Small intestine (tissue), 7 donors: ENCODE measurements around the gene HDGFL3. TPM values are rescaled to one million over a fixed set of nuclear protein-coding genes. Genes with fewer than 3 reads are reported as not detected.
"Not testable (repeated sequence)": the region's sequence is repeated elsewhere in the genome, so short reads cannot be mapped to it uniquely, and the experiment has no call there.

Experiments used
- DNase-seq, 2 donors: peaks; one replicate each; pipeline versions ENCODE4 v3.0.0 to v3.0.0-alpha.2; 2013
- FAIRE-seq: peaks from 2 replicates; lab custom pipeline; 2012; peaks lifted over from hg19 to GRCh38; lab: Jason Lieb, UNC
- H3K27ac ChIP-seq, 3 donors: one replicate each; pipeline ENCODE4 v1.5.1; 2013; ENCODE audit warnings: low read length in 2 of 3, mild to moderate bottlenecking in 2 of 3, control low read depth in 1 of 3, inconsistent platforms in 1 of 3, low read depth in 1 of 3, moderate library complexity in 1 of 3
- H3K27me3 ChIP-seq, 3 donors: one replicate each; pipeline ENCODE4 v1.6.1; 2013; ENCODE audit warnings: low read length in 3 of 3, inconsistent platforms in 1 of 3; ENCODE audit not compliant: control insufficient read depth in 3 of 3, insufficient read depth in 3 of 3
- H3K36me3 ChIP-seq, 3 donors: one replicate each; pipeline ENCODE4 v1.6.1; 2013; ENCODE audit warnings: low read length in 3 of 3, inconsistent platforms in 1 of 3, low read depth in 1 of 3, mild to moderate bottlenecking in 1 of 3, moderate library complexity in 1 of 3; ENCODE audit not compliant: control insufficient read depth in 3 of 3, insufficient read depth in 2 of 3
- H3K4me1 ChIP-seq, 3 donors: one replicate each; pipeline ENCODE4 v1.6.1; 2013; ENCODE audit warnings: low read length in 2 of 3, inconsistent platforms in 1 of 3, low read depth in 1 of 3, mild to moderate bottlenecking in 1 of 3, moderate library complexity in 1 of 3; ENCODE audit not compliant: control insufficient read depth in 3 of 3, insufficient read depth in 2 of 3
- H3K4me3 ChIP-seq, 3 donors: one replicate each; pipeline ENCODE4 v1.5.1; 2013; ENCODE audit warnings: low read length in 3 of 3, control low read depth in 1 of 3, inconsistent platforms in 1 of 3, low read depth in 1 of 3, mild to moderate bottlenecking in 1 of 3, moderate library complexity in 1 of 3
- H3K9me3 ChIP-seq, 2 donors: one replicate each; pipeline ENCODE4 v1.6.1; 2013; ENCODE audit warnings: low read depth in 1 of 2, low read length in 1 of 2; ENCODE audit not compliant: control insufficient read depth in 2 of 2, insufficient read depth in 1 of 2
- WGBS, 3 donors: extraction: QIAGEN DNeasy Blood & Tissue Kit; methylation state at CpG; one replicate each; pipeline ENCODE4 v1.1.7; 2013; 5-methylcytosine and 5-hydroxymethylcytosine counted together
- polyA plus RNA-seq, 4 donors: library from polyadenylated mRNA; stranded (reverse) in 3 of 4; unstranded in 1 of 4; fragments of 200-250 nt in 3 of 4; fragments of 120-200 nt in 1 of 4; gene quantifications; one replicate each; pipeline versions ENCODE4 v1.2.1 to v1.2.3, GENCODE V29; 2013
- donor health status: healthy with polysubstance abuse.
- donor health status: control.
- donor health status: control.
- donor health status: Bipolar disorder and iron deficiency.
- donor health status: healthy.

HDGFL3 gene
- polyA plus RNA-seq, 4 donors: 0.22 to 17.9 (median 8.1) TPM

DNA sequence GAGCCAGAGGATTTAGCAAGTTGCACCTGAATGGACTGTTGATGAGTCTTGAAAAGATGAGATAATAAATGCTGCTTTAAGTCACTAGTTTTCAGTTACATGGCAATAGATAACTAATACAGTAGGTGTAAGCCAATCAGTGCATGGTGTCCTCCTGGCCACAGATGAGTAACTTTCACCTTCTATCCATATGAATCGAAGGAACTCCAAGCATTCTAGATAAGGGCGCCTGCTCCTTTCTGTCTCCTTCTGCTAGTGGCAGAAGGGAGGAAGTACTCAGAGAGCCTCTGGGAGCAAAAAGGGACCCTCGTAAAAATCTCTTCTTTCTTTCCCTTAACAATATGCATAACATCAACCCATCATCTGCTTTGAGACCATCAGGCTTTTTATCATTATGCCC, 62.9 kb downstream of the HDGFL3 start:
- no peaks in the 10 kb centered on the region for H3K9me3 ChIP-seq
- no peak overlapping the region for H3K27ac ChIP-seq
- peaks cover 0 to 7% (median 0%) of the 10 kb centered on the region in 3 donors for H3K36me3 ChIP-seq
- no peaks in the 10 kb centered on the region for H3K4me1 ChIP-seq
- no peak for DNase-seq
- 83 to 92% (median 91%) methylated on average over 3 of the region's 3 CpGs for WGBS, 3 donors
- H3K4me3 ChIP-seq: no peak overlapping the region
- H3K27me3 ChIP-seq: no peaks in the 10 kb centered on the region
- FAIRE-seq: no peak

DNA sequence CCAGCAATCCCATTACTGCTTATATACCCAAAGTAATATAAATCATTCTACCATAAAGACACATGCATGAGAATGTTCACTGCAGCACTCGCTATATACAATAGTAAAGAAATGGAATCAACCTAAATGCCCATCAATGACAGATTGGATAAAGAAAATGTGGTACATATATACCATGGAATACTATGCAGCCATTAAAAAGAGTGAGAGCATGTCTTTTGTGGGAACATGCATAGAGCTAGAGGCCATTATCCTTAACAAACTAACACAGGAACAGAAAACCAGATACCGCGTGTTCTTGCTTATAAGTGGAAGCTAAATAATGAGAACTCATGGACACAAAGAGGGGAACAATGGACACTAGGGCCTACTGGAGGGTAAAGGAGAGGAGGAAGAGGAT, 65.5 kb downstream of the HDGFL3 start:
- 97 to 100% (median 97%) methylated on average over 3 of the region's 3 CpGs for WGBS, 3 donors
- FAIRE-seq: not testable (repeated sequence)

DNA sequence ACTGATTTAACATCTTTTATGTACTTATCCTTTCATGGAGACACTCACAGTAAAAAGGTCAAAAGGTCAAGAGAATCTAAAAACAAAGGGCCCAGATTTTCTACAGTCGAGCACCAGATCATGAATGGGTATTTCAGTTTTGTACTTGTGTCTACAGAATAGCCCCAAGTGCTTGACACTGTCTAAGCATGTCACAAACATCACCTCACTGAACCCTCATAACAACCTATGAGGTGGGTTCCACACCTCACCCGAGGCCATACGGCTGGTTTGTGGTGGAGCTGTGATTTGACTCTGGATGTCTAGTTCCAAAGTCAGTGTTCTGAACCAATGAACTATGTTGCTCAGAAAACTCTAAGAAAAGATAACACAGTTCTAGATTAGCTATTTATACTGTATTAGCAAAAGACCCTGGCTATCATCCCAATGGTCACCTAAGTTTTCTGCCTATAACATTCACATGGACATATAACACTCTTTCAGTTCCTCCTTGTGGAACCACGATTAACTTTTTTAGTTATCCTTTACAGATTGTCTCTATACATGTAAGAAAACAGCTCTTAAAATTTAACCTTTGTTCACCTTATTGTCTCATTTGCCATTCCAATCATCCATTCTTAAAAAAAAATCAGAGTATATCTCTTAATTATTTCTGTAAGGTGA, 74.6 kb downstream of the HDGFL3 start:
- 80 to 85% (median 80%) methylated on average over 4 of the region's 4 CpGs for WGBS, 3 donors

More for the DNA sequence above, 65.5 kb downstream of the HDGFL3 start:
- H3K9me3 ChIP-seq, H3K27ac ChIP-seq, H3K4me1 ChIP-seq, H3K4me3 ChIP-seq, H3K27me3 ChIP-seq, H3K36me3 ChIP-seq, DNase-seq: not testable (repeated sequence)

DNA sequence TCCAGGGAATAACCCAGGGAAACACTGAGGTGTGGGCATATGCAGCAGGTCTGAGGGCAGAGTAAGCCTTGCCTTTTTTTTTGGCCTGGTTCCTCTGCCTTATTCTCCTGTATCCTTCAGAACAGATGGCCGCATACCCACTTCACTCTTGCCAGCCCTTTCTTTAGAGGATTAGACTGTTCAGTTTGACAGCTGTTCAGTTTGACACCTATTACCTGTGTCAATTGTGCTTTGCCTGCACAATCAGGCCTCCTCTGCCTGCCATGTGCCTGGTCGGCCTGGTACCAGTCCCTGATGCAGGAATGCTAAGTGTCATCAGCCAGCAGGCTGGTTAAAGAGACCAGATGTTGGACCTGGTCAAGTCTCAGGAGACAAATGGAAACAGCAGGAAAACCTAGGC, 77.8 kb downstream of the HDGFL3 start:
- no peak for DNase-seq
- no peak overlapping the region for H3K4me3 ChIP-seq
- WGBS, 3 donors: 83 to 85% (median 84%) methylated on average over 2 of the region's 2 CpGs
- no peaks in the 10 kb centered on the region for H3K27me3 ChIP-seq
- FAIRE-seq: no peak
- no peak overlapping the region for H3K27ac ChIP-seq
- no peaks in the 10 kb centered on the region for H3K4me1 ChIP-seq
- H3K9me3 ChIP-seq: no peaks in the 10 kb centered on the region
- H3K36me3 ChIP-seq: no peaks in the 10 kb centered on the region

More for the DNA sequence above, 74.6 kb downstream of the HDGFL3 start:
- DNase-seq (no peak), FAIRE-seq (no peak)
- no peaks in the 10 kb centered on the region for H3K9me3 ChIP-seq
- H3K27ac ChIP-seq: no peak overlapping the region
- H3K27me3 ChIP-seq: no peaks in the 10 kb centered on the region
- no peaks in the 10 kb centered on the region for H3K36me3 ChIP-seq
- no peaks in the 10 kb centered on the region for H3K4me1 ChIP-seq
- H3K4me3 ChIP-seq: no peak overlapping the region

DNA sequence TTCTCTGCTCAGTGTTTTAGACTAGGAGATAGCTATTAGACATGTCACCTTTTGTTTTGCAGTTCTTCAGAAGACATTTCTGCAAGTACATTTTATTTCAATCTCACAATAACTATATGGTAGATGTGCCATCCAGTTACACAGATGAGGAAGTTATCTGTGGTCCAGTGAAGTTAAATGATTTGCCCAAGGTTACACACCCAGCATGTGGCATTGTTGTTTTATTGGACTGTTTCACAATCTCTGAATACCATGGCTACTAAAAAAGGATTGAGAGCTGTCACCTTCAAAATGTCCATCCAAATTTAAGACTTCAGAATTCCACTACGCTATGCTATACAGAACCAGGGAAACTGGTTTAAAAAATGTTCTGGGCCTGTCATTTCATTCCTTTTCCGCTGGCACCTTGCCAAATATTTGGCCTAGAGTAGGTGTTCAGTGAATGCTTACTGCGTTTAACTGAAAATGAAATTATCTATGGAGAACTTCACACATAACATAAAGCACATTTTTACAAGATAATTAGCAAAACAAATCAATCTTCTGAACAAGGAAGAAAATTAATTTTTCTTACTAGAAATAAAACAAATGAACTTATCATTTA, 80.0 kb downstream of the HDGFL3 start:
- Histone ChIP-seq H3K4me3 (no peak overlapping the region), H3K36me3 (no peaks in the 10 kb centered on the region), H3K9me3 (no peaks in the 10 kb centered on the region), H3K27ac (no peak overlapping the region), H3K27me3 (no peaks in the 10 kb centered on the region), H3K4me1 (no peaks in the 10 kb centered on the region)
- no peak for DNase-seq
- FAIRE-seq: no peak
- 64 to 80% (median 66%) methylated on average over 3 of the region's 3 CpGs for WGBS, 3 donors

DNA sequence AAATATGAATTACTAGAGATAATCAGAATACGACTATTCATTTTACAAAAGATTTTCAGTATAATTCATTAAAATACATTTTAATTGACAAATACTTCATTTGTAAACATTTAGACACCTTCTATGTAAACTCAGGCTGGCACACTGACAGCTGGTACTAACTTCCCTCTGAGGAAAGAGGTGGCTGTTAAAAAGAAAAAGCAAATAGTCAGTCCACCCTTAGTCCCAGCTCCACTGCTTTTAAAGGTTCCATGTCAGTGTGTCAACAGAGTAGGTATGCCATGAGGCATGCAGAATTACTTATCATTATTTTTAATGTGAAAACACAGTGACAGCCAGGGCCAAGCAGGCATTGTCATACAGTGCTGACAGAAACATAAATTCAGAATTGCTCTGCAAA, 84.1 kb downstream of the HDGFL3 start:
- no peak overlapping the region for H3K27ac ChIP-seq
- H3K4me1 ChIP-seq: no peaks in the 10 kb centered on the region
- no peaks in the 10 kb centered on the region for H3K27me3 ChIP-seq
- DNase-seq (no peak), FAIRE-seq (no peak)
- WGBS, 3 donors: 91 to 93% (median 92%) methylated on average over 1 of the region's 1 CpG
- no peaks in the 10 kb centered on the region for H3K36me3 ChIP-seq
- H3K4me3 ChIP-seq: no peak overlapping the region
- no peaks in the 10 kb centered on the region for H3K9me3 ChIP-seq

DNA sequence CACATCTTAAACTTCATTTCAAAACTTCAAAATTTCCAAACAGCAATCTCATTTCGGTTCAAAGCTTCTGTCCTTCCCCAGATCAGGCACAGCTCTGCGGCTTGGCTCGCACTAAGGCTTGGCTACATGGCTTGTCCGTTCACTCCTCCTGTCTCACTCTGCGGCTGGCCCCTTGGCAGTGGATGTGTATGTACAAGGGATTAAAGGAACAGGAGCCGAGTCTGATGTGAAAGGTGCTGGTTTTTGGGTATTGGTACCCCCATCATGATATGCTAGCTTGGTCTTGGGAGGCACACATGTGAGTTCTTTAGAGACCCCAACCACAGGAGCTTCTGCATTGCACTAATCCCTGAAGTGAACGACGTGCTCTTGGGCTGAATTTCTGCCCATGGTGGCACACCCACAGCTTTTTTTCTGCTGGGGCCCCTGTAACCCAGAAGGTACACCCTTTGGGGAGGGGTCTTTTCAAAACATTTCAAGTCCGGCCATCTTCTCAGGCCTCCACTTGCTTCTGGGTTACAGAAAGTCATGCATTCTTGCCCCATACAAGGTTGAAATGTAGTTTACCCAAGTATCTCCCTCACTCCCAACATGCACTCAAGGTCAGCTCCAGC, 87.5 kb downstream of the HDGFL3 start:
- WGBS, 3 donors: 85 to 87% (median 87%) methylated on average over 9 of the region's 9 CpGs
- Histone ChIP-seq H3K9me3 (no peaks in the 10 kb centered on the region), H3K4me1 (no peaks in the 10 kb centered on the region), H3K27ac (no peak overlapping the region), H3K4me3 (no peak overlapping the region), H3K27me3 (no peaks in the 10 kb centered on the region), H3K36me3 (no peaks in the 10 kb centered on the region)
- FAIRE-seq: no peak
- DNase-seq: no peak

DNA sequence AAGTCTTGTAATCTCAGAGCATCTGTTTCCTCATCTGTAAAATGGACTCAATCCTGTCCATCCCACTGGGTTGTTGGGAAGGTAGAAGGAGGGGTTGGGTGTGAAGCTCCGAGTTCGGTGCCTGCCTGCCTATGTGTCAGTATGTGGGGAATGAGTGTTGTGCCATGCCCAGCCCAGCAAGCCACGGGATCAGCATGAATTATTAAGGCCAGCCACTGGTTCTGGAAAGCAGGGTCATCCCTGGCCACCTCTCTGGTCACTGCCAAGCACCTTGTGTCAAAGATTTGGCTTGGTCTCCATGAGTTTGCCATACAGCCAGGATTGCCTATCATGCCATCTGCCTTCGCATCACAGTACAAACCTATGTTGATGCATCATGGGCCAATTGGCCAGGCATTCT, 88.7 kb downstream of the HDGFL3 start:
- DNase-seq (no peak), FAIRE-seq (no peak)
- Histone ChIP-seq H3K9me3 (no peaks in the 10 kb centered on the region), H3K27ac (no peak overlapping the region), H3K4me3 (no peak overlapping the region), H3K36me3 (no peaks in the 10 kb centered on the region), H3K4me1 (no peaks in the 10 kb centered on the region), H3K27me3 (no peaks in the 10 kb centered on the region)
- WGBS, 3 donors: 86 to 89% (median 88%) methylated on average over 4 of the region's 4 CpGs
